H9 (cell line): Measurements from ENCODE around the gene TMCC1. TPM values are rescaled to one million over a fixed set of nuclear protein-coding genes. Genes with fewer than 3 reads are reported as not detected.

Experiments used
- DNase-seq: peaks from one replicate; pipeline ENCODE4 v3.0.0-alpha.2; 2017
- H2AFZ ChIP-seq: one replicate; pipeline ENCODE4 v1.6.1; 2013; ENCODE audit warnings: mild to moderate bottlenecking, low read length, control low read depth, moderate library complexity
- H2AK5ac ChIP-seq: 2 replicates; pipeline ENCODE4 v1.6.1; 2013; ENCODE audit warnings: low read length, control low read depth, mixed read lengths; ENCODE audit not compliant: insufficient read length
- H2BK120ac ChIP-seq: one replicate; pipeline ENCODE4 v1.6.1; 2013; ENCODE audit warnings: low read depth, mild to moderate bottlenecking, low read length, control low read depth, inconsistent platforms; ENCODE audit not compliant: poor library complexity, severe bottlenecking
- H2BK12ac ChIP-seq: 2 replicates; pipeline ENCODE4 v1.6.1; 2013; ENCODE audit warnings: low read length, control low read depth, mixed read lengths, low read depth; ENCODE audit not compliant: insufficient read length
- H2BK15ac ChIP-seq: 2 replicates; pipeline ENCODE4 v1.6.1; 2013; ENCODE audit warnings: low read depth, low read length, control low read depth
- H2BK20ac ChIP-seq: one replicate; pipeline ENCODE4 v1.6.1; 2013; ENCODE audit warnings: low read depth, mild to moderate bottlenecking, low read length, control low read depth, inconsistent platforms; ENCODE audit not compliant: poor library complexity, severe bottlenecking
- H2BK5ac ChIP-seq: 2 replicates; pipeline ENCODE4 v1.6.1; 2013; ENCODE audit warnings: low read length, control low read depth, mixed read lengths; ENCODE audit not compliant: insufficient read length
- H3K14ac ChIP-seq: 2 replicates; pipeline ENCODE4 v1.6.1; 2013; ENCODE audit warnings: low read length, control low read depth; ENCODE audit not compliant: insufficient read depth
- H3K18ac ChIP-seq: 2 replicates; pipeline ENCODE4 v1.6.1; 2013; ENCODE audit warnings: low read depth, mild to moderate bottlenecking, mixed read lengths, low read length, control low read depth; ENCODE audit not compliant: insufficient read length
- H3K23ac ChIP-seq: 2 replicates; pipeline ENCODE4 v1.6.1; 2013; ENCODE audit warnings: low read length, control low read depth, mixed read lengths, low read depth; ENCODE audit not compliant: insufficient read length
- H3K23me2 ChIP-seq: 2 replicates; pipeline ENCODE4 v1.6.1; 2013; ENCODE audit warnings: low read depth, mild to moderate bottlenecking, mixed read lengths, low read length, control low read depth; ENCODE audit not compliant: insufficient read length, poor library complexity, severe bottlenecking
- H3K27ac ChIP-seq: 2 replicates; pipeline ENCODE4 v1.5.1; 2013; ENCODE audit warnings: low read length, control low read depth, mixed read lengths, low read depth; ENCODE audit not compliant: insufficient read length
- H3K27me3 ChIP-seq: 2 replicates; pipeline ENCODE4 v1.6.1; 2013; ENCODE audit warnings: low read length, control low read depth, inconsistent platforms; ENCODE audit not compliant: insufficient read depth
- H3K4ac ChIP-seq: 2 replicates; pipeline ENCODE4 v1.6.1; 2013; ENCODE audit warnings: low read depth, mild to moderate bottlenecking, control low read depth, inconsistent platforms, low read length, moderate library complexity
- H3K4me1 ChIP-seq: 2 replicates; pipeline ENCODE4 v1.6.1; 2013; ENCODE audit warnings: low read length, control low read depth, inconsistent platforms; ENCODE audit not compliant: insufficient read depth
- H3K4me2 ChIP-seq: 2 replicates; pipeline ENCODE4 v1.6.1; 2013; ENCODE audit warnings: low read length, control low read depth, mixed read lengths; ENCODE audit not compliant: insufficient read length, insufficient read depth
- H3K56ac ChIP-seq: 2 replicates; pipeline ENCODE4 v1.6.1; 2013; ENCODE audit warnings: low read depth, mild to moderate bottlenecking, mixed read lengths, low read length, control low read depth; ENCODE audit not compliant: insufficient read length
- H3K79me1 ChIP-seq: 2 replicates; pipeline ENCODE4 v1.6.1; 2013; ENCODE audit warnings: low read depth, mild to moderate bottlenecking, moderate library complexity, low read length, control low read depth, inconsistent platforms; ENCODE audit not compliant: insufficient read depth, poor library complexity, severe bottlenecking
- H3K79me2 ChIP-seq: 2 replicates; pipeline ENCODE4 v1.6.1; 2013; ENCODE audit warnings: low read length, control low read depth, inconsistent platforms; ENCODE audit not compliant: insufficient read depth
- H3K9ac ChIP-seq: 2 replicates; pipeline ENCODE4 v1.6.1; 2013; ENCODE audit warnings: low read length, control low read depth, mixed read lengths; ENCODE audit not compliant: insufficient read length; ENCODE audit errors: extremely low read depth
- H3K9me3 ChIP-seq: one replicate; pipeline ENCODE4 v1.6.1; 2013; ENCODE audit warnings: low read depth, low read length, inconsistent platforms; ENCODE audit not compliant: control insufficient read depth
- H3T11ph ChIP-seq: one replicate; pipeline ENCODE4 v1.6.1; 2013; ENCODE audit warnings: mild to moderate bottlenecking, low read length, control low read depth, inconsistent platforms
- H4K20me1 ChIP-seq: one replicate; pipeline ENCODE4 v1.6.1; 2013; ENCODE audit not compliant: control insufficient read depth, insufficient read length, insufficient read depth
- H4K5ac ChIP-seq: 2 replicates; pipeline ENCODE4 v1.6.1; 2013; ENCODE audit warnings: low read depth, mild to moderate bottlenecking, mixed read lengths, low read length, control low read depth; ENCODE audit not compliant: insufficient read length
- H4K8ac ChIP-seq: replicated peaks from 2 replicates; pipeline ENCODE4 v1.6.1; 2013; ENCODE audit warnings: low read length, control low read depth, mixed read lengths, low read depth; ENCODE audit not compliant: insufficient read length
- H4K91ac ChIP-seq: 2 replicates; pipeline ENCODE4 v1.6.1; 2013; ENCODE audit warnings: low read depth, mild to moderate bottlenecking, moderate library complexity, mixed read lengths, low read length, control low read depth; ENCODE audit not compliant: insufficient read length
- H3K27ac Mint-ChIP-seq, 3 experiments: 2 replicates in 2 of 3; 3 replicates in 1 of 3; pipeline ENCODE4 v1.8.0; 2020 to 2021; ENCODE audit warnings: mixed read lengths in 3 of 3, mild to moderate bottlenecking in 1 of 3, moderate library complexity in 1 of 3
- H3K27me3 Mint-ChIP-seq: 2 replicates; pipeline ENCODE4 v1.8.0; 2021; ENCODE audit warnings: low read depth, mild to moderate bottlenecking, moderate library complexity, mixed read lengths
- H3K36me3 Mint-ChIP-seq, 3 experiments: 2 replicates in 2 of 3; 3 replicates in 1 of 3; pipeline ENCODE4 v1.8.0; 2020 to 2021; ENCODE audit warnings: low read depth in 3 of 3, mixed read lengths in 3 of 3; ENCODE audit not compliant: insufficient read depth in 1 of 3
- H3K4me1 Mint-ChIP-seq, 2 experiments: 2 replicates each; pipeline ENCODE4 v1.8.0; 2020; ENCODE audit warnings: mixed read lengths in 2 of 2
- H3K4me3 Mint-ChIP-seq, 2 experiments: 2 replicates in 1 of 2; 3 replicates in 1 of 2; pipeline ENCODE4 v1.8.0; 2020 to 2021; ENCODE audit warnings: mild to moderate bottlenecking in 2 of 2, mixed read lengths in 2 of 2, moderate library complexity in 1 of 2
- H3K9me3 Mint-ChIP-seq, 2 experiments: 2 replicates in 1 of 2; 3 replicates in 1 of 2; pipeline ENCODE4 v1.8.0; 2020; ENCODE audit warnings: mild to moderate bottlenecking in 2 of 2, mixed read lengths in 2 of 2, moderate library complexity in 1 of 2
- WGBS: extraction: QIAGEN DNeasy Blood & Tissue Kit; methylation state at CpG from one replicate; pipeline ENCODE4 v1.1.7; 2013; ENCODE audit warnings: missing lambda C conversion rate, low lambda C conversion rate, mixed read lengths; ENCODE audit not compliant: insufficient read length; ENCODE audit errors: extremely low coverage; 5-methylcytosine and 5-hydroxymethylcytosine counted together
- total RNA-seq: library from RNA; stranded (reverse); gene quantifications from 2 replicates; pipeline ENCODE4 v1.2.1, GENCODE V29; 2021
- TF ChIP-seq, protein P1 (sequence below): fragments of 200-600 bp; sonication (generic); conservative IDR thresholded peaks from 3 replicates; pipeline ENCODE4 v1.8.0; 2021; ENCODE audit warnings: antibody characterized with exemption, mild to moderate bottlenecking

The TMCC1 gene
- total RNA-seq, 1 experiment from 2014 or later, result 24.4 TPM

- no peaks in the 10 kb centered on the region for H3K27me3 Mint-ChIP-seq
- no peaks in the 10 kb centered on the region for H3K4me1 ChIP-seq
- no peak overlapping the region for H2AK5ac ChIP-seq
- DNase-seq, result peak; percentile 39
- no peaks in the 10 kb centered on the region for H3K79me1 ChIP-seq
- H3T11ph ChIP-seq, result no peak overlapping the region
- no peak overlapping the region for H3K14ac ChIP-seq
- peaks cover 0 to 8% (median 4%) of the 10 kb centered on the region in 3 experiments; a peak in 3 of 7 replicates for H3K36me3 Mint-ChIP-seq
- H2BK120ac ChIP-seq, result no peak overlapping the region
- TF ChIP-seq, protein P1, sequence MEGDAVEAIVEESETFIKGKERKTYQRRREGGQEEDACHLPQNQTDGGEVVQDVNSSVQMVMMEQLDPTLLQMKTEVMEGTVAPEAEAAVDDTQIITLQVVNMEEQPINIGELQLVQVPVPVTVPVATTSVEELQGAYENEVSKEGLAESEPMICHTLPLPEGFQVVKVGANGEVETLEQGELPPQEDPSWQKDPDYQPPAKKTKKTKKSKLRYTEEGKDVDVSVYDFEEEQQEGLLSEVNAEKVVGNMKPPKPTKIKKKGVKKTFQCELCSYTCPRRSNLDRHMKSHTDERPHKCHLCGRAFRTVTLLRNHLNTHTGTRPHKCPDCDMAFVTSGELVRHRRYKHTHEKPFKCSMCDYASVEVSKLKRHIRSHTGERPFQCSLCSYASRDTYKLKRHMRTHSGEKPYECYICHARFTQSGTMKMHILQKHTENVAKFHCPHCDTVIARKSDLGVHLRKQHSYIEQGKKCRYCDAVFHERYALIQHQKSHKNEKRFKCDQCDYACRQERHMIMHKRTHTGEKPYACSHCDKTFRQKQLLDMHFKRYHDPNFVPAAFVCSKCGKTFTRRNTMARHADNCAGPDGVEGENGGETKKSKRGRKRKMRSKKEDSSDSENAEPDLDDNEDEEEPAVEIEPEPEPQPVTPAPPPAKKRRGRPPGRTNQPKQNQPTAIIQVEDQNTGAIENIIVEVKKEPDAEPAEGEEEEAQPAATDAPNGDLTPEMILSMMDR, result no peak
- H3K27ac Mint-ChIP-seq, result peak overlapping the region in 2 of 3 experiments; percentile 81 to 83; a peak in 4 of 7 replicates
- no peak overlapping the region for H2BK12ac ChIP-seq
- no peak overlapping the region for H4K8ac ChIP-seq
- no peak overlapping the region for H3K4me3 Mint-ChIP-seq
- H3K23ac ChIP-seq, result no peak overlapping the region
- H3K4me2 ChIP-seq, result no peak overlapping the region
- H4K91ac ChIP-seq, result no peak overlapping the region
- no peaks in the 10 kb centered on the region for H3K23me2 ChIP-seq
- H3K27ac ChIP-seq, result no peak overlapping the region
- no peak overlapping the region for H4K5ac ChIP-seq
- no peak overlapping the region for H2BK15ac ChIP-seq
- no peaks in the 10 kb centered on the region for H3K27me3 ChIP-seq
- no peaks in the 10 kb centered on the region for H3K9me3 Mint-ChIP-seq
- no peak overlapping the region for H3K9ac ChIP-seq
- no peaks in the 10 kb centered on the region for H3K9me3 ChIP-seq
- H2BK5ac ChIP-seq, result no peak overlapping the region
- H3K18ac ChIP-seq, result no peak overlapping the region
- H4K20me1 ChIP-seq, result no peaks in the 10 kb centered on the region
- H2AFZ ChIP-seq, result no peak overlapping the region
- H3K4ac ChIP-seq, result no peak overlapping the region
- no peak overlapping the region for H3K56ac ChIP-seq
- no peaks in the 10 kb centered on the region for H3K79me2 ChIP-seq
- H3K4me1 Mint-ChIP-seq, result peaks cover 40 to 43% of the 10 kb centered on the region in 2 experiments
- no CpG with 5 or more reads among the region's 1 CpG for WGBS
- H2BK20ac ChIP-seq, result no peak overlapping the region
These were observed 230.5 kb downstream of the TMCC1 start for GRCh38 chr3:129663045-129663446.
